Dendritic cell treated with granulocyte-macrophage colony-stimulating factor and Interleukin-4, amounts not matched to agents 40 ng/mL and 50 ng/mL, for 4 days (primary cell): ENCODE data around the gene ZBTB39.
"Not testable (repeated sequence)": the region's sequence is repeated elsewhere in the genome, so short reads cannot be mapped to it uniquely, and the experiment has no call there.

Experiments used
- H3K27ac Mint-ChIP-seq: one replicate; pipeline ENCODE4 v1.8.0; 2022; ENCODE audit warnings: mild to moderate bottlenecking, mixed read lengths
- H3K27me3 Mint-ChIP-seq: one replicate; pipeline ENCODE4 v1.8.0; 2022; ENCODE audit warnings: mild to moderate bottlenecking, mixed read lengths
- H3K36me3 Mint-ChIP-seq: one replicate; pipeline ENCODE4 v1.8.0; 2022; ENCODE audit warnings: low read depth, mixed read lengths
- H3K4me1 Mint-ChIP-seq: one replicate; pipeline ENCODE4 v1.8.0; 2022; ENCODE audit warnings: low read depth, mixed read lengths
- H3K4me3 Mint-ChIP-seq: one replicate; pipeline ENCODE4 v1.8.0; 2022; ENCODE audit warnings: mild to moderate bottlenecking, moderate library complexity, mixed read lengths
- H3K9me3 Mint-ChIP-seq: one replicate; pipeline ENCODE4 v1.8.0; 2022; ENCODE audit warnings: mixed read lengths
- intact Hi-C: fragments of 100-400 bp; cut with micrococcal nuclease; formaldehyde crosslinking; loops from one replicate; pipeline ENCODE4 v1.15.0; 2022

ZBTB39 gene

GRCh38 chr12:57019983-57020719 is 13.8 kb upstream of the ZBTB39 start:
- Mint-ChIP-seq H3K27me3 (peaks cover 11% of the 10 kb centered on the region), H3K36me3 (no peaks in the 10 kb centered on the region), H3K4me1 (peaks cover 18% of the 10 kb centered on the region), H3K9me3 (no peaks in the 10 kb centered on the region), H3K27ac (peak overlapping the region; percentile 85), H3K4me3 (no peak overlapping the region)
- intact Hi-C loops = no loop called here

GRCh38 chr12:57018906-57019305 is 12.6 kb upstream of the ZBTB39 start:
- Mint-ChIP-seq H3K27ac (no peak overlapping the region), H3K36me3 (no peaks in the 10 kb centered on the region), H3K4me3 (no peak overlapping the region), H3K27me3 (peaks cover 23% of the 10 kb centered on the region), H3K9me3 (no peaks in the 10 kb centered on the region), H3K4me1 (peaks cover 18% of the 10 kb centered on the region)
- intact Hi-C loops = no loop called here

GRCh38 chr12:57018353-57018752 is 12.0 kb upstream of the ZBTB39 start:
- Mint-ChIP-seq H3K27me3 (peaks cover 29% of the 10 kb centered on the region), H3K4me1 (peaks cover 18% of the 10 kb centered on the region)
- H3K4me3 Mint-ChIP-seq, intact Hi-C loops, H3K36me3 Mint-ChIP-seq, H3K9me3 Mint-ChIP-seq, H3K27ac Mint-ChIP-seq: not testable (repeated sequence)

GRCh38 chr12:57016348-57016747 is 10.0 kb upstream of the ZBTB39 start, which contains the start of gene TAC3:
Gene TAC3, minus strand, starts transcription at chr12:57016529. Its CDS starts 732 bp downstream, at chr12:57015797.
- no peaks in the 10 kb centered on the region for H3K36me3 Mint-ChIP-seq
- no peaks in the 10 kb centered on the region for H3K9me3 Mint-ChIP-seq
- H3K27ac Mint-ChIP-seq = no peak within 1 kb of the TSS
- intact Hi-C loops = no loop called here
- H3K27me3 Mint-ChIP-seq = peaks cover 37% of the 10 kb centered on the region
- H3K4me3 Mint-ChIP-seq = no peak within 1 kb of the TSS
- peaks cover 26% of the 10 kb centered on the region for H3K4me1 Mint-ChIP-seq

- H3K36me3 Mint-ChIP-seq = no peaks in the 10 kb centered on the region
- no peak overlapping the region for H3K4me3 Mint-ChIP-seq
- H3K27me3 Mint-ChIP-seq = peaks cover 37% of the 10 kb centered on the region
- H3K9me3 Mint-ChIP-seq = no peaks in the 10 kb centered on the region
- no peak overlapping the region for H3K27ac Mint-ChIP-seq
- intact Hi-C loops = no loop called here
- peaks cover 14% of the 10 kb centered on the region for H3K4me1 Mint-ChIP-seq
Observed at GRCh38 chr12:57012600-57013465, 6.5 kb upstream of the ZBTB39 start.

GRCh38 chr12:57011438-57012424 is 5.4 kb upstream of the ZBTB39 start:
- Mint-ChIP-seq H3K27me3 (peaks cover 35% of the 10 kb centered on the region), H3K36me3 (no peaks in the 10 kb centered on the region), H3K4me3 (no peak overlapping the region), H3K27ac (no peak overlapping the region), H3K4me1 (peaks cover 20% of the 10 kb centered on the region), H3K9me3 (no peaks in the 10 kb centered on the region)
- intact Hi-C loops = no loop called here

- Mint-ChIP-seq H3K9me3 (no peaks in the 10 kb centered on the region), H3K4me3 (no peak overlapping the region), H3K36me3 (peaks cover 4% of the 10 kb centered on the region), H3K27ac (no peak overlapping the region), H3K27me3 (peaks cover 31% of the 10 kb centered on the region), H3K4me1 (peaks cover 25% of the 10 kb centered on the region)
- intact Hi-C loops = no loop called here
Observed at GRCh38 chr12:57010627-57011247, 4.4 kb upstream of the ZBTB39 start.

- Mint-ChIP-seq H3K27me3 (peaks cover 26% of the 10 kb centered on the region), H3K27ac (no peak overlapping the region), H3K4me3 (no peak overlapping the region), H3K9me3 (no peaks in the 10 kb centered on the region), H3K36me3 (peaks cover 5% of the 10 kb centered on the region), H3K4me1 (peaks cover 31% of the 10 kb centered on the region)
- intact Hi-C loops = loop anchor here (5.0 kb wide), 2 partner anchors 37 to 102 kb away; partner anchors contain the start of gene STAT6
Observed at GRCh38 chr12:57009949-57010626, 3.7 kb upstream of the ZBTB39 start.

- no peaks in the 10 kb centered on the region for H3K9me3 Mint-ChIP-seq
- peaks cover 20% of the 10 kb centered on the region for H3K36me3 Mint-ChIP-seq
- H3K27ac Mint-ChIP-seq = no peak overlapping the region
- peaks cover 8% of the 10 kb centered on the region for H3K27me3 Mint-ChIP-seq
- H3K4me3 Mint-ChIP-seq = no peak overlapping the region
- H3K4me1 Mint-ChIP-seq = peaks cover 41% of the 10 kb centered on the region
- intact Hi-C loops = loop anchor here (1.0 to 5.0 kb wide), 3 partner anchors 39 to 104 kb away; partner anchors contain the start of gene STAT6
Observed at GRCh38 chr12:57008178-57008577, 1.8 kb upstream of the ZBTB39 start.

- Mint-ChIP-seq H3K4me1 (peaks cover 42% of the 10 kb centered on the region), H3K4me3 (peak overlapping the region; percentile 63), H3K36me3 (peaks cover 33% of the 10 kb centered on the region), H3K27ac (peak overlapping the region; percentile 80), H3K27me3 (peaks cover 2% of the 10 kb centered on the region), H3K9me3 (no peaks in the 10 kb centered on the region)
- intact Hi-C loops = loop anchor here (5.0 kb wide), 2 partner anchors 40 to 105 kb away; partner anchors contain the start of gene STAT6
Observed at GRCh38 chr12:57006809-57007475, 596 bp upstream of the ZBTB39 start.

- Mint-ChIP-seq H3K27ac (no peak overlapping the region), H3K4me3 (no peak overlapping the region), H3K4me1 (peaks cover 49% of the 10 kb centered on the region), H3K9me3 (no peaks in the 10 kb centered on the region), H3K27me3 (no peaks in the 10 kb centered on the region), H3K36me3 (peaks cover 53% of the 10 kb centered on the region)
- intact Hi-C loops = loop anchor here (5.0 kb wide), 2 partner anchors 43 to 108 kb away; partner anchors contain the start of gene STAT6
Observed at GRCh38 chr12:57004651-57005050, 1.7 kb downstream of the ZBTB39 start.

- no peak overlapping the region for H3K27ac Mint-ChIP-seq
- H3K4me3 Mint-ChIP-seq = no peak overlapping the region
- peaks cover 64% of the 10 kb centered on the region for H3K36me3 Mint-ChIP-seq
- H3K27me3 Mint-ChIP-seq = no peaks in the 10 kb centered on the region
- peaks cover 59% of the 10 kb centered on the region for H3K4me1 Mint-ChIP-seq
- intact Hi-C loops = no loop called here
- no peaks in the 10 kb centered on the region for H3K9me3 Mint-ChIP-seq
Observed at GRCh38 chr12:57003395-57003794, 3.0 kb downstream of the ZBTB39 start.
